ENCODE data around the gene HTR1D. TPM values are rescaled to one million over a fixed set of nuclear protein-coding genes. Genes with fewer than 3 reads are reported as not detected.
"Not testable (repeated sequence)": the region's sequence is repeated elsewhere in the genome, so short reads cannot be mapped to it uniquely, and the experiment has no call there.

The HTR1D gene
- total RNA-seq, 2 experiments from 2014 or later, result not detected

DNA sequence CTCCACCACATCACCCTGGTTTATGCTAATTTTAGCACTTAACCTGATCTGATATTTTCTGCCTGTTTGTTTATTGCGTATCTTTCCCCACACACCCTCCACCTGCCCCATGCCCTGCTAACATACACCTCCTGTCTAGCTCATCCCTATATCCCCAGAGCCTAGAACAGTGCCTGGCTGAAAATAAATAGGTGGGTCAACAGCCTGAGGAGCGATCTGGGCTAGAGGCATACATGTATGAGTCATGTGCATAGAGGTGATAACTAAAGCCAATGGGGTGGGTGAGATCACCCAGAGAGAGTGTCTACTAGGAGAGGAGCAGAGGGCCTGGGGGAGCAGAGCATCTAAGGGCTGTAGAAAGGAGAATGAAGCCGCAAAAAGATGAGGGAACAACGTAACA, 2.7 kb downstream of the HTR1D start:
- ChIA-PET POLR2A (no interaction called here), CTCF (interaction anchor here (1.0 kb wide), 1 partner anchor 9 kb away, joined by 3 read pairs; no protein-coding TSS in a partner anchor)
- Mint-ChIP-seq H3K27me3 (peaks cover 59% of the 10 kb centered on the region), H3K36me3 (ENCODE audit: low read depth) (no peaks in the 10 kb centered on the region), H3K27ac (no peak overlapping the region), H3K4me3 (no peak overlapping the region), H3K9me3 (no peaks in the 10 kb centered on the region), H3K4me1 (peaks cover 3% of the 10 kb centered on the region)
- DNase-seq, result no peak

DNA sequence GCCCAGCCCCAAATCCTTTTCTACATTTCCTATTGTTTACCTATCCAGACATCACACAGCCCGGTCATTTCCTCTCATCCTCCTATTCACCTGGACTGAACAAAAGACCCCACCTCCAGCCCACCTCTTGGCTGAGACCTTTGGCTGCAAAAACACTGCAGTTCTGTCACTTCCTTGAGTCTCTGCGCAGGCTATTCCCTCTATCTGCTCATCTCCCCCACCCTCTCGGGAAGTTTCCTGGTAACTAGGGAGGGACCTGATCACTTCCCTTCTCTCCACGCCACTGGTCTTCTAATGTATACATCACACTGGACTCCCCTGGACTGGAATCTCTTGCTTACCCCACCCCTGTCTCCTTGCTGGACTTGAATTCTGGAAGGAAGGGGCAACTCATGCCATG, 5.3 kb downstream of the HTR1D start:
- ChIA-PET CTCF (no interaction called here), POLR2A (no interaction called here)
- peaks cover 42% of the 10 kb centered on the region for H3K27me3 Mint-ChIP-seq
- no peak overlapping the region for H3K27ac Mint-ChIP-seq
- H3K9me3 Mint-ChIP-seq, result no peaks in the 10 kb centered on the region
- DNase-seq, result no peak
- no peak overlapping the region for H3K4me3 Mint-ChIP-seq
- H3K4me1 Mint-ChIP-seq, result no peaks in the 10 kb centered on the region
- H3K36me3 Mint-ChIP-seq (ENCODE audit: low read depth), result no peaks in the 10 kb centered on the region

DNA sequence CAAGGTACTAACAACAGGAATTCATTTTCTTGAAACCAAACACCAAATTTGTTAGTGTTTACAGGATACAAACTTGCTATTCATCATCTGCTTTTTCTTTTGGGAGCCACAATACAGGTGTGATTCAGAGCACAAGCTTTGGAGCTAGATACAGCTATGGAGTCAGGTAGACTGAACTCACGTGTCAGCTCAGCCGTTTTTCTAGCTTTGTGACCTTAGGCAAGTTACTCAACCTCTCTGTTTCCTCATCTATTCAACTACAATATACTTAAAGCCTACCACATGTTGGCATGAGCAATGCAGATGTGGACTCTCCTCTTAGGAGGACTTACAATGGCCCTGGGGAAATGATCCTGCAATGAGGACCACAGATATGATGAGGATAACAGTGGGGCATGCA, 6.3 kb downstream of the HTR1D start:
- POLR2A ChIA-PET, result no interaction called here
- DNase-seq, result no peak
- Mint-ChIP-seq H3K27me3 (peaks cover 36% of the 10 kb centered on the region), H3K4me3 (no peak overlapping the region), H3K36me3 (ENCODE audit: low read depth) (no peaks in the 10 kb centered on the region), H3K4me1 (no peaks in the 10 kb centered on the region), H3K27ac (no peak overlapping the region), H3K9me3 (no peaks in the 10 kb centered on the region)
- CTCF ChIA-PET, result interaction anchor here (1.9 kb wide), 1 partner anchor 27 kb away, joined by 4 read pairs; no protein-coding TSS in a partner anchor

DNA sequence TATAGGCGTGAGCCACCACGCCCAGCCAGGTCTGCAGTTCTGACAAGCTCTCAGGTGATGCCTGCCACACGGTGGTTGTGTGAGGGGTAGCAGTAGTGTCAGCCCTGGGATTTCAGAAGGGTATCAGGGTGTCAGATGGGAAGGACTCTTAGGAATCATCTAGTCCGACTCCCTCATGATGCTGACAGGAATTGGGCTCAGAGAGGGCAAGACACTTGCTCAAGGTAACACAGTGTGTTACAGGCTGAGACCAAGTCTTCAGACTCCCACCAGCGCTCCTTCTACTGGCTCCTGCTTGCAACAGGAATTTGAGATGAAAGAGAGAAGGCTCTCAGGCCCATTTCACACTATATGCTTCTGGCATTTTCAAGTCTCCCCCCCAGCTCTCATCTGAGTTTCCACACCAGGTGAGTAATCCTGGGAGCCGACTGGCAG, 6.9 kb downstream of the HTR1D start:
- ChIA-PET POLR2A (no interaction called here), CTCF (interaction anchor here (1.9 kb wide), 1 partner anchor 26 kb away, joined by 4 read pairs; no protein-coding TSS in a partner anchor)
- Mint-ChIP-seq H3K27me3 (peaks cover 30% of the 10 kb centered on the region), H3K9me3 (no peaks in the 10 kb centered on the region), H3K27ac (no peak overlapping the region), H3K36me3 (ENCODE audit: low read depth) (no peaks in the 10 kb centered on the region), H3K4me3 (no peak overlapping the region), H3K4me1 (no peaks in the 10 kb centered on the region)
- DNase-seq, result no peak

DNA sequence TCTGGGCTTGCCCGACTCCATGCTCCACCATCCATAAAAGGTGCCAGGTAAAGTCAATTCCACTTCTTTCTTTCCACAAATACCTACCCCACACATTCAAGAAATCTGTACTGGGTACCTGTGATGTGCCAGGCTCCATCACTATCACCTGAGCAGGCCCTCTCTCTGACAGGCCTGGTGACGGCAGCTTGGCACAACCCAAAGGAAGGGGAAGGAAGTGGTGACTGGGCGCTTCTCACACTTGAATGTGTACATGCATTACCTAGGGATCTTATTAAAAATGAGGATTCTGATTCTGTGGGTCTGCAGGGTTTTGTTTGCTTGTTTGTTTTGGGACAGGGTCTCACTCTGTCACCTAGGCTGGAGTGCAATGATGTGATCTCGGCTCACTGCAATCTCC, 7.5 kb downstream of the HTR1D start:
- ChIA-PET POLR2A (no interaction called here), CTCF (interaction anchor here (1.9 kb wide), 1 partner anchor 25 kb away, joined by 4 read pairs; no protein-coding TSS in a partner anchor)
- Mint-ChIP-seq H3K9me3 (no peaks in the 10 kb centered on the region), H3K36me3 (ENCODE audit: low read depth) (no peaks in the 10 kb centered on the region), H3K27me3 (peaks cover 27% of the 10 kb centered on the region), H3K4me3 (no peak overlapping the region), H3K27ac (no peak overlapping the region), H3K4me1 (no peaks in the 10 kb centered on the region)
- DNase-seq, result no peak

DNA sequence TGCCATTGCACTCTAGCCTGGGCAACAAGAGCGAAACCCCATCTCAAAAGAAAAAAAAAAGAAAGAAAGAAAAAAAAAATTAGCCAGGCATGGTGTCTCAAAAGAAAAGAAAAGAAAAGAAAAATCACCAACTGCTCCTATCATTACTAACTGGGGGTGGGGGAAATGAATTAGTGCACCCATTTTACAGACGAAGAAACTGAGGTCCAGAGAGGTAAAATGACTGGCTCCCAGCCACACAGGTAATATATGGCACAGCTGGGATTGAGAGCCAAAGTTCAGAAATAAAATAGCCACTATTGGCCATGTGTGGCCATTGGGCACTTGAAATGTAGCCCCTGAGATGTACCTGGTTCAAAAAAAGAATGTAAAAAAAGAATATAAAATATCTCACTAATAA, 8.8 kb downstream of the HTR1D start:
- ChIA-PET POLR2A (no interaction called here), CTCF (no interaction called here)
- H3K36me3 Mint-ChIP-seq (ENCODE audit: low read depth), result no peaks in the 10 kb centered on the region
- H3K27ac Mint-ChIP-seq, result no peak overlapping the region
- H3K4me1 Mint-ChIP-seq, result no peaks in the 10 kb centered on the region
- H3K9me3 Mint-ChIP-seq, result no peaks in the 10 kb centered on the region
- H3K4me3 Mint-ChIP-seq, result no peak overlapping the region
- no peak for DNase-seq
- H3K27me3 Mint-ChIP-seq, result peaks cover 22% of the 10 kb centered on the region

DNA sequence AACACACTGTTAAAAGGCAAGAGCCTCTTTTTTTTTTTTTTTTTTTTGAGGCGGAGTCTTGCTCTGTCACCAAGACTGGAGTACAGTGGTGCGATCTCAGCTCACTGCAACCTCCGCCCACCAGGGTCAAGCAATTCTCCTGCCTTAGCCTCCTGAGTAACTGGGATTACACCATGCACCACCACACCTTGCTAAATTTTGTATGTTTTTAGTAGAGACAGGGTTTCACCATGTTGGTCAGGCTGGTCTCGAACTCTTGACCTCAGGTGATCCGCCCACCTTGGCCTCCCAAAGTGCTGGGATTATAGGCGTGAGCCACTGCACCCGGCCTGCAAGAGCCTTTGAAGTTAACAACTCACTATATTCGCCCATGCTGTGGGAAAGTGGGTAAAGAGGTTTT, 9.6 kb downstream of the HTR1D start:
- H3K36me3 Mint-ChIP-seq (ENCODE audit: low read depth); POLR2A ChIA-PET; CTCF ChIA-PET; H3K9me3 Mint-ChIP-seq; H3K27ac Mint-ChIP-seq; H3K4me3 Mint-ChIP-seq; DNase-seq; H3K4me1 Mint-ChIP-seq: not testable (repeated sequence)
- peaks cover 17% of the 10 kb centered on the region for H3K27me3 Mint-ChIP-seq

DNA sequence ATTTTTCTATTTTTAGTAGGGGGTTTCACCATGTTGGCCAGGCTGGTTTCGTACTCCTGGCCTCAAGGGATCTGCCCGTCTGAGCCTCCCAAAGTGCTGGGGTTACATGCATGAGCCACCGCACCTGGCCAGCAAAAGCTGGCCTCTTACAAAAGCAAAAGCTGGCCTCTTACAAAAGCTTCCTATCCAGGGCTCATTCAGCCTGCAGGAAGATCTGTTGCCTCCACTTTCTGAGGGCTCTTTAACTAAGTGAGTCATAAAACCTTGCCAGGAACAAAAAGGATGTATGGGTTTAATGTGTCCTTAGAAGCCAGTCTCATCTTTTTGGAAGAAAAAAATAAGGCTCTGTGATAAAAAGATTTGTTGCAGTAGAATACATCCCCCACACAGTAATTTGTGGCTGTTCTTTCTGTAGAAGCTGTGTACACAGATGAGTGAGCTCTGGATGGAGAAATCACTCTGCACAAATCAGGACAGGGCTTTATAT, 15.0 kb downstream of the HTR1D start:
- no peaks in the 10 kb centered on the region for H3K4me1 Mint-ChIP-seq
- POLR2A ChIA-PET, result no interaction called here
- no peak for DNase-seq
- H3K36me3 Mint-ChIP-seq (ENCODE audit: low read depth), result no peaks in the 10 kb centered on the region
- no peak overlapping the region for H3K27ac Mint-ChIP-seq
- no peak overlapping the region for H3K4me3 Mint-ChIP-seq
- H3K9me3 Mint-ChIP-seq, result no peaks in the 10 kb centered on the region
- CTCF ChIA-PET, result no interaction called here
- peaks cover 5% of the 10 kb centered on the region for H3K27me3 Mint-ChIP-seq

DNA sequence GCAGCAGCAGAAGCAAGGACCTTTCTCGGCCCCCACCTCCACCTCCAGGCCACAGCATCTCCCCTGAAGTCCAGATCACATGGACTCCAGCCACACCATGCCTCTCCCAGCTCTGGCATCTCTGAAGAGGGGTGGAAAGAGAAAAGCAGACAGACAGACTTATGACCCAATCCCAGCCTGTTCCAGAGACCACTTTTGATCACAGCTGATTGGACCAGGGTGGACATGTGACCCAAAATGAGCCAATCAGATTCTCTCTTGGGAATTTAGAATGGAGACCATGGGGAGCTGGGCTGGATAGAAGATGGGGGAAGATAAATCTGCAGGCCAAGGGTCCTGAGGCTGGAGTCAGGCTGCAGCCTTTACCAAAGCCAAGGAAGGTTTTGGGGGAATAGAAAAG, 16.4 kb downstream of the HTR1D start:
- H3K27ac Mint-ChIP-seq, result no peak overlapping the region
- ChIA-PET POLR2A (no interaction called here), CTCF (no interaction called here)
- DNase-seq, result no peak
- H3K36me3 Mint-ChIP-seq (ENCODE audit: low read depth), result no peaks in the 10 kb centered on the region
- H3K9me3 Mint-ChIP-seq, result no peaks in the 10 kb centered on the region
- no peak overlapping the region for H3K4me3 Mint-ChIP-seq
- no peaks in the 10 kb centered on the region for H3K4me1 Mint-ChIP-seq
- H3K27me3 Mint-ChIP-seq, result peaks cover 5% of the 10 kb centered on the region

DNA sequence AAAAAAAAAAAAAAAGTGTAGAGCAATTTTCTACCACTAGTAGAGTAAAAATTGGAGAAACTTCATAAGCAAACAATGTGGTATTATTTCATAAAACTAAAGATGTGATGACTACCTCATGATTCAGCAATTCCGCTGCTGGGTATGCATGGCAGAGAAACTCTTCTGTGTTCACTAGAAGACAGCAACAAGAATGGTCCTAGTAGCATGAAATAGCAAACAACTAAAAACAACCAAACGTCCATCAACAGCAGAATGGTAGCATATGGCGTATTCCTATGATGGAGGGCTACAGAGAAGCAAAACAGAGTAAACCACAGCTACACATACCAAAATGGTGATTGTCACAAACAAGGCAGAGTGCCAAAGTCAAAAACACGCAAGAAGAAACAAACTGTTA, 18.9 kb downstream of the HTR1D start:
- no peak for DNase-seq
- Mint-ChIP-seq H3K9me3 (no peaks in the 10 kb centered on the region), H3K27me3 (peaks cover 6% of the 10 kb centered on the region), H3K4me1 (no peaks in the 10 kb centered on the region), H3K36me3 (ENCODE audit: low read depth) (no peaks in the 10 kb centered on the region), H3K27ac (no peak overlapping the region), H3K4me3 (no peak overlapping the region)
- POLR2A ChIA-PET, result no interaction called here
- CTCF ChIA-PET, result no interaction called here

DNA sequence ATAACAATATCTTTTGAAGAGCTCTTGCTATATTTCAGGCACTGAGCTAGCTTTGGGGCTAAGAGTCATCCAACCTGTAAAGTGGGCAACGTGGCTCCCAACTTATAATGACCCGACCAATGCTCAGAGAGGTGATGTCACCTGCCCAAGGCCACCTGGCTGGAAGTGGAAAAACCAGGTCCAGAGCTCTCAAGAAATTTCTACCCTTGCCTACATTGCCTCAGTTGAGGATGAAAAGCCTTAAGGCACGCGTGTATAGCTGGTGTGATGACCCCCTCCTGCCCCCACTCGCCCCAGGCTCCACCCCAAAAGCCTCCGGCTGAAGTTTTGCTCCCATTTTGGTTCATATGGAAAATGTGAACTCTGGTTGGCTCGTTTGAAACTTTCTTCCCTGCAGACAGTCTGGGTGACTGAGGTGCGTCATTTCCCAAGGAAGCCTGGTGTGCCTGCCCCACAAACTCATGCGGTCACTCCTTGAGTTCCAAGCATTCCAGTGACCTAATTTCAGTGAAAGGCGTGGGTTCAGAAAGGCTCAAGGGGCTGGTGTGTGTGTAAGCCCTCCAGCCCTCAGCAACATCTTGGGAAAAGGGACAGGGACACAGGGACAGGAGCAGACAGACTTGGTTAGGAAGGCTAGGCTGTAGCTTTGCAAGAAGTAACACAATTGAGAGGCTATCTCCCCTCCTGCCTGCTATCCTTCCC, 20.5 kb downstream of the HTR1D start:
- no peak overlapping the region for H3K4me3 Mint-ChIP-seq
- POLR2A ChIA-PET, result no interaction called here
- no peak for DNase-seq
- CTCF ChIA-PET, result interaction anchor here (0.6 to 1.4 kb wide), 4 partner anchors 9 to 343 kb away, joined by 3 to 4 read pairs (median 3); partner anchors contain the start of gene KDM1A
- no peaks in the 10 kb centered on the region for H3K4me1 Mint-ChIP-seq
- no peak overlapping the region for H3K27ac Mint-ChIP-seq
- no peaks in the 10 kb centered on the region for H3K36me3 Mint-ChIP-seq (ENCODE audit: low read depth)
- no peaks in the 10 kb centered on the region for H3K9me3 Mint-ChIP-seq
- H3K27me3 Mint-ChIP-seq, result peaks cover 6% of the 10 kb centered on the region

DNA sequence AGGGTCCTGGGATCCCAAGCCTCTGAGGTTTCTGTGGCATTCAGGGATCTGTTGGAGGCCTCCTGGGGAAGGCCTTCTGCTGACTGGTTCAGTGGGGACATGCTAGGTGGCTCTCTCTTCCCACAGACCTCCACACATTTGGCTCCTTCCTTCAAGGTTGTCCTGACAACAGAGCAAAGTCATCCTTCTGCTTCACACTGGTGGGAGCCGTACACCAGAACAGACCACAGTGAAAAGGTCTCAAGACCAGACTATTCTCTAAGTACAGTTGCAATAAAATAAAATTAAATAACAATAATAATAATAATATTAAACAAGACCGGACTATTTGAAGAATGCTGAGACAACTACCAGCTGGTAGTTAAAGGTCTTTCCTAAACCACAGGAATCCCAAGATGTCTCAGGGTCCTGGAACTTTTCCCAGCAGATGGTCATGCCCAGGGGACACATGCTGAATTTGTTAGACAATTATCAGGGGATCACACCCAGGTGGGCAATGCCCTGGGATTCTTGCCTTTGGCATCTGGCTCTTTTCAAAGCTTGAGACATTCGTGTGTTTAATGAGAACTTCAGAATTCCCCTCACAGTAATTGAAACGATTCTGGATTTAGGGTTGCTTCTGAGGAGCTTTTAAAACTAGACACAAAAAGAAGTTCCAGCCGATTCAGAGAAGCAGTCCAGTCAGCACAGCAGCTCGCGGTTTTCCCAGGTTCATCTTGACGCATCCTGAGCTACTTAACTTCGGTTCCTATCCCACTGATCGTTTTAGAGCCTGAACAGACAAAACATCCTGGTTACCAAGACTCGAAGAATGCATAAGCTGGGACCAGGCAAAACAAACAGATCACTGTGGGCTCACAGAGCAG, 22.9 kb downstream of the HTR1D start:
- no peaks in the 10 kb centered on the region for H3K9me3 Mint-ChIP-seq

More for the DNA sequence above, 22.9 kb downstream of the HTR1D start:
- Mint-ChIP-seq H3K27ac (no peak overlapping the region), H3K27me3 (peaks cover 6% of the 10 kb centered on the region), H3K4me1 (no peaks in the 10 kb centered on the region), H3K36me3 (ENCODE audit: low read depth) (no peaks in the 10 kb centered on the region), H3K4me3 (no peak overlapping the region)
- ChIA-PET CTCF (interaction anchor here (0.6 to 2.5 kb wide), 6 partner anchors 10 to 1298 kb away, joined by 3 to 20 read pairs (median 3); no protein-coding TSS in a partner anchor), POLR2A (no interaction called here)
- DNase-seq, result no peak
